ENCODE measurements around the gene ITSN1. TPM values are rescaled to one million over a fixed set of nuclear protein-coding genes. Genes with fewer than 3 reads are reported as not detected.

Gene ITSN1
- total and polyA plus RNA-seq, 2 of the 13 experiments (the other 11 are each of a cell fraction or from before 2014, with no cell fraction given), result 26.1 to 33.8 TPM

DNA sequence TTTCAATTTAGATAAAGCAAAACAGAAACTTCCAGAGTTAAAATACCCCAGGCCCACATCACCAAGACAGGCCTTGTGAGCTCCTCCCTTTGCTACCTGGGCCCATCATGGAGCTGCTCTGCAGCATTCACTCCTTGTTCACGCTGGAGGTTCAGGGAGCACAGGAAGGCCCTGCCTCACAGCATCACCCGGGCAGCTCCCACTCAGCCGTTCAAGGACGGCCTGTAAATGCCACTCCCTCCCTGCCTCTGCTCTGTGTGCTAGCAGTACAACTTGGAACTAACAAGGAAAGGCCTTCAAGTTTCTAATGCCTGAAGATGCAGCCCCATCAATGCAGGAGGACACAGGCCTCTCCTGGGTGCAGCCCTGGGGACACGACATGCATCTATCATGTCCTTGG, 261.7 kb downstream of the ITSN1 start:
- no peaks in the 10 kb centered on the region for H3K27me3 ChIP-seq (ENCODE audit: control insufficient read depth in 1 of 2, insufficient read depth in 2 of 2, low read length in 2 of 2)
- no peak overlapping the region for H3K4me3 ChIP-seq (replicated peaks in 1 of 3; ENCODE audit: insufficient read depth in 1 of 3, low read depth in 2 of 3, low read length in 3 of 3)
- peaks cover 18 to 63% of the 10 kb centered on the region in 2 experiments for H3K36me3 ChIP-seq (replicated peaks in 1 of 2; ENCODE audit: control insufficient read depth in 1 of 2, insufficient read depth in 2 of 2, low read length in 2 of 2)
- ChIA-PET POLR2A (interaction anchor here (0.9 kb wide), 1 partner anchor 8 kb away, joined by 3 read pairs; no protein-coding TSS in a partner anchor), CTCF (ENCODE audit: low intra/inter-chr PET ratio, low total read pairs) (no interaction called here)
- H3K9me3 ChIP-seq (ENCODE audit: low read length), result no peaks in the 10 kb centered on the region
- TF ChIP-seq, protein P1, sequence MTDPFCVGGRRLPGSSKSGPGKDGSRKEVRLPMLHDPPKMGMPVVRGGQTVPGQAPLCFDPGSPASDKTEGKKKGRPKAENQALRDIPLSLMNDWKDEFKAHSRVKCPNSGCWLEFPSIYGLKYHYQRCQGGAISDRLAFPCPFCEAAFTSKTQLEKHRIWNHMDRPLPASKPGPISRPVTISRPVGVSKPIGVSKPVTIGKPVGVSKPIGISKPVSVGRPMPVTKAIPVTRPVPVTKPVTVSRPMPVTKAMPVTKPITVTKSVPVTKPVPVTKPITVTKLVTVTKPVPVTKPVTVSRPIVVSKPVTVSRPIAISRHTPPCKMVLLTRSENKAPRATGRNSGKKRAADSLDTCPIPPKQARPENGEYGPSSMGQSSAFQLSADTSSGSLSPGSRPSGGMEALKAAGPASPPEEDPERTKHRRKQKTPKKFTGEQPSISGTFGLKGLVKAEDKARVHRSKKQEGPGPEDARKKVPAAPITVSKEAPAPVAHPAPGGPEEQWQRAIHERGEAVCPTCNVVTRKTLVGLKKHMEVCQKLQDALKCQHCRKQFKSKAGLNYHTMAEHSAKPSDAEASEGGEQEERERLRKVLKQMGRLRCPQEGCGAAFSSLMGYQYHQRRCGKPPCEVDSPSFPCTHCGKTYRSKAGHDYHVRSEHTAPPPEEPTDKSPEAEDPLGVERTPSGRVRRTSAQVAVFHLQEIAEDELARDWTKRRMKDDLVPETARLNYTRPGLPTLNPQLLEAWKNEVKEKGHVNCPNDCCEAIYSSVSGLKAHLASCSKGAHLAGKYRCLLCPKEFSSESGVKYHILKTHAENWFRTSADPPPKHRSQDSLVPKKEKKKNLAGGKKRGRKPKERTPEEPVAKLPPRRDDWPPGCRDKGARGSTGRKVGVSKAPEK (CRISPR knock-in tag; IDR thresholded peaks at IDR 0.05; ENCODE audit: borderline replicate concordance), result no peak
- TF ChIP-seq, protein P2, sequence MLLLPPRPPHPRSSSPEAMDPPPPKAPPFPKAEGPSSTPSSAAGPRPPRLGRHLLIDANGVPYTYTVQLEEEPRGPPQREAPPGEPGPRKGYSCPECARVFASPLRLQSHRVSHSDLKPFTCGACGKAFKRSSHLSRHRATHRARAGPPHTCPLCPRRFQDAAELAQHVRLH (CRISPR knock-in tag; IDR thresholded peaks at IDR 0.05; ENCODE audit: borderline replicate concordance, low read depth), result no peak
- no peak for TF ChIP-seq ZNF562 (CRISPR knock-in tag; IDR thresholded peaks at IDR 0.05; ENCODE audit: borderline replicate concordance)
- TF ChIP-seq, protein P3, sequence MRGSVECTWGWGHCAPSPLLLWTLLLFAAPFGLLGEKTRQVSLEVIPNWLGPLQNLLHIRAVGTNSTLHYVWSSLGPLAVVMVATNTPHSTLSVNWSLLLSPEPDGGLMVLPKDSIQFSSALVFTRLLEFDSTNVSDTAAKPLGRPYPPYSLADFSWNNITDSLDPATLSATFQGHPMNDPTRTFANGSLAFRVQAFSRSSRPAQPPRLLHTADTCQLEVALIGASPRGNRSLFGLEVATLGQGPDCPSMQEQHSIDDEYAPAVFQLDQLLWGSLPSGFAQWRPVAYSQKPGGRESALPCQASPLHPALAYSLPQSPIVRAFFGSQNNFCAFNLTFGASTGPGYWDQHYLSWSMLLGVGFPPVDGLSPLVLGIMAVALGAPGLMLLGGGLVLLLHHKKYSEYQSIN (CRISPR knock-in tag; IDR thresholded peaks at IDR 0.05; ENCODE audit: borderline replicate concordance), result no peak
- TF ChIP-seq PAF1 (CRISPR knock-in tag; IDR thresholded peaks at IDR 0.05), result no peak
- TF ChIP-seq ZNF788 (CRISPR knock-in tag; IDR thresholded peaks at IDR 0.05; ENCODE audit: borderline replicate concordance), result no peak
- 93% methylated on average over 3 of the region's 5 CpGs for WGBS (ENCODE audit: low lambda C conversion rate)
- H3K4me2 ChIP-seq (ENCODE audit: low read depth, low read length), result no peak overlapping the region
- in situ Hi-C loops (cut with HindIII; ENCODE audit: extremely low pct_ligation_motif_present, low pct_unique_long_range_greater_than_20kb), result no loop called here
- H2AFZ ChIP-seq (ENCODE audit: low read length), result no peak overlapping the region
- ATAC-seq (no peak), FAIRE-seq (no peak), DNase-seq (ENCODE audit: low spot score) (no peak)
- no peak overlapping the region for H3K27ac ChIP-seq (ENCODE audit: extremely low read length, insufficient read depth, low read length)
- no peaks in the 10 kb centered on the region for H4K20me1 ChIP-seq (ENCODE audit: insufficient read depth, low read length)
- BruUV-seq (replicated peaks), result no TSS peak
- no peaks in the 10 kb centered on the region for H3K79me2 ChIP-seq (ENCODE audit: insufficient read depth, low read length)
- H3K9ac ChIP-seq (ENCODE audit: insufficient read depth, low read depth, low read length), result no peak overlapping the region
- intact Hi-C loops (cut with micrococcal nuclease; ENCODE audit: unreplicated experiment), result no loop called here
- no peaks in the 10 kb centered on the region for H3K4me1 ChIP-seq (ENCODE audit: insufficient read depth, low read length)
